ENCODE results near the gene SLC9A8.

DNA sequence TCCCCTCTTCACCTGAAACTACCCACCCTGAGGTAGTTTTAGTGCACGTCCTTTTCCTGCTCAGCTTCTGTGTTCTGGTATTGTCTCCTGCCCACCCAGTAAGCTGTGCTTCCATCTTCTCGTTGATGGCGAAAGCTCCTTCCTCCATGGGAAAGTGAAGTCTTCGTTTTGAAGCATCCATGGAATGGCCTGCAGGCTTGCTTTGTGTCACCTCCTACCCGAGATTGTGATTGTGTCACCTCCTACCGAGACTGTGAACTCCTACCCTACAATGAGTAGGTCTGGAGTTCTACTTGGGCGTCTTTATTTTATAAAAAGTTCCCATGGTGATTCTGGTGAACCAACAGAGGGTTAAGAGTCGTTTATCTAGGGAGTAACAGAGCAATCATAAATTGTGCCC lies 25.9 kb downstream of the SLC9A8 start:
- TF ChIP-seq CTCF (IDR thresholded peaks at IDR 0.05 in 2 of 3, conservative IDR thresholded peaks at IDR 0.05 in 1 of 3; ENCODE audit: borderline replicate concordance in 1 of 3, insufficient read depth in 1 of 3, low read depth in 2 of 3, low read length in 2 of 3) (no peak), POLR2AphosphoS5 (IDR thresholded peaks at IDR 0.05; ENCODE audit: low read depth, low read length) (no peak), EZH2 (IDR thresholded peaks at IDR 0.05) (no peak), POLR2A (IDR thresholded peaks at IDR 0.05; ENCODE audit: borderline replicate concordance, extremely low read depth, insufficient read depth, insufficient read length) (no peak), RAD21 (IDR thresholded peaks at IDR 0.05; ENCODE audit: low read depth) (no peak), YY1 (IDR thresholded peaks at IDR 0.05; ENCODE audit: extremely low read depth, insufficient replicate concordance, low read depth, low read length) (no peak), MAX (IDR thresholded peaks at IDR 0.05) (no peak), CBX3 (IDR thresholded peaks at IDR 0.05; ENCODE audit: low read depth) (no peak), EGR1 (IDR thresholded peaks at IDR 0.05; ENCODE audit: low read depth) (no peak), SIN3A (IDR thresholded peaks at IDR 0.05; ENCODE audit: low read depth) (no peak), EZH2phosphoT487 (IDR thresholded peaks at IDR 0.05; ENCODE audit: borderline replicate concordance) (no peak)
- TF ChIP-seq, protein P1, sequence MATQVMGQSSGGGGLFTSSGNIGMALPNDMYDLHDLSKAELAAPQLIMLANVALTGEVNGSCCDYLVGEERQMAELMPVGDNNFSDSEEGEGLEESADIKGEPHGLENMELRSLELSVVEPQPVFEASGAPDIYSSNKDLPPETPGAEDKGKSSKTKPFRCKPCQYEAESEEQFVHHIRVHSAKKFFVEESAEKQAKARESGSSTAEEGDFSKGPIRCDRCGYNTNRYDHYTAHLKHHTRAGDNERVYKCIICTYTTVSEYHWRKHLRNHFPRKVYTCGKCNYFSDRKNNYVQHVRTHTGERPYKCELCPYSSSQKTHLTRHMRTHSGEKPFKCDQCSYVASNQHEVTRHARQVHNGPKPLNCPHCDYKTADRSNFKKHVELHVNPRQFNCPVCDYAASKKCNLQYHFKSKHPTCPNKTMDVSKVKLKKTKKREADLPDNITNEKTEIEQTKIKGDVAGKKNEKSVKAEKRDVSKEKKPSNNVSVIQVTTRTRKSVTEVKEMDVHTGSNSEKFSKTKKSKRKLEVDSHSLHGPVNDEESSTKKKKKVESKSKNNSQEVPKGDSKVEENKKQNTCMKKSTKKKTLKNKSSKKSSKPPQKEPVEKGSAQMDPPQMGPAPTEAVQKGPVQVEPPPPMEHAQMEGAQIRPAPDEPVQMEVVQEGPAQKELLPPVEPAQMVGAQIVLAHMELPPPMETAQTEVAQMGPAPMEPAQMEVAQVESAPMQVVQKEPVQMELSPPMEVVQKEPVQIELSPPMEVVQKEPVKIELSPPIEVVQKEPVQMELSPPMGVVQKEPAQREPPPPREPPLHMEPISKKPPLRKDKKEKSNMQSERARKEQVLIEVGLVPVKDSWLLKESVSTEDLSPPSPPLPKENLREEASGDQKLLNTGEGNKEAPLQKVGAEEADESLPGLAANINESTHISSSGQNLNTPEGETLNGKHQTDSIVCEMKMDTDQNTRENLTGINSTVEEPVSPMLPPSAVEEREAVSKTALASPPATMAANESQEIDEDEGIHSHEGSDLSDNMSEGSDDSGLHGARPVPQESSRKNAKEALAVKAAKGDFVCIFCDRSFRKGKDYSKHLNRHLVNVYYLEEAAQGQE (IDR thresholded peaks at IDR 0.05; ENCODE audit: low read depth), result no peak
